Breast epithelium (tissue), 3 donors: Measurements from ENCODE around the gene KDSR.

Experiments used
- POLR2A ChIP-seq: fragments of 450-650 bp; IDR thresholded peaks from one replicate; pipeline ENCODE4 v1.6.1; 2016; ENCODE audit warnings: antibody characterized with exemption, mild to moderate bottlenecking, moderate library complexity
- POLR2AphosphoS5 ChIP-seq, 3 donors: sonication (generic); formaldehyde crosslinking; IDR thresholded peaks; one replicate each; pipeline ENCODE4 v1.6.1; 2017; ENCODE audit warnings: antibody characterized with exemption in 3 of 3
- TF ChIP-seq, protein P1 (sequence below), 3 donors: fragments of 450-650 bp; IDR thresholded peaks; one replicate each; pipeline ENCODE4 v1.5.1; 2016 to 2017; ENCODE audit warnings: antibody characterized with exemption in 3 of 3, mild to moderate bottlenecking in 3 of 3, moderate library complexity in 3 of 3

DNA sequence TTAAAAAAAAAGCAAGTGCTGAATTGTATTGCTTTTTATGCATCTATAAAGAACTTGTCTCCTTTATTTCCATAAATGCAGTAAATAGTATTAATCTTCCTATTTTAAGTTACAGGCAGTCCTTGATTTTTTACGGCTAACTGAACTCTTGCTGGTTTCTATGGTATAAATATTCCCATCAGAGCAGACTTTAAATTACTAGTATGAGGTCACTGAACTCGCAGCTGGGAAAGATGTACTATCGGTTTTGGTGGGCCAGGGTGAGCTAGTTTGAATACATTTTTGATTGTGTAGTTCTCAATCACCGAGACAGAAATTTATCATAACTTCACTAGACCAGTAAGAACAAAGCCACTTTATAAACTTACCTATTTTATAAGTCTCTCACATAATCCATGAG, 20.9 kb upstream of the KDSR start:
- TF ChIP-seq, protein P1, sequence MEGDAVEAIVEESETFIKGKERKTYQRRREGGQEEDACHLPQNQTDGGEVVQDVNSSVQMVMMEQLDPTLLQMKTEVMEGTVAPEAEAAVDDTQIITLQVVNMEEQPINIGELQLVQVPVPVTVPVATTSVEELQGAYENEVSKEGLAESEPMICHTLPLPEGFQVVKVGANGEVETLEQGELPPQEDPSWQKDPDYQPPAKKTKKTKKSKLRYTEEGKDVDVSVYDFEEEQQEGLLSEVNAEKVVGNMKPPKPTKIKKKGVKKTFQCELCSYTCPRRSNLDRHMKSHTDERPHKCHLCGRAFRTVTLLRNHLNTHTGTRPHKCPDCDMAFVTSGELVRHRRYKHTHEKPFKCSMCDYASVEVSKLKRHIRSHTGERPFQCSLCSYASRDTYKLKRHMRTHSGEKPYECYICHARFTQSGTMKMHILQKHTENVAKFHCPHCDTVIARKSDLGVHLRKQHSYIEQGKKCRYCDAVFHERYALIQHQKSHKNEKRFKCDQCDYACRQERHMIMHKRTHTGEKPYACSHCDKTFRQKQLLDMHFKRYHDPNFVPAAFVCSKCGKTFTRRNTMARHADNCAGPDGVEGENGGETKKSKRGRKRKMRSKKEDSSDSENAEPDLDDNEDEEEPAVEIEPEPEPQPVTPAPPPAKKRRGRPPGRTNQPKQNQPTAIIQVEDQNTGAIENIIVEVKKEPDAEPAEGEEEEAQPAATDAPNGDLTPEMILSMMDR (IDR thresholded peaks at IDR 0.05) = no peak
- TF ChIP-seq POLR2A (no peak), POLR2AphosphoS5 (IDR thresholded peaks at IDR 0.05) (no peak)
